Activated T-cell treated with anti-CD3 and anti-CD28 coated beads, Interleukin-2, amount 50 U/mL, for 4 hours (primary cell): ENCODE measurements around the gene GPRC5C. TPM values are rescaled to one million over a fixed set of nuclear protein-coding genes. Genes with fewer than 3 reads are reported as not detected.
A peak's percentile ranks its signal among the peaks of the same experiment; 100 is the strongest.

ENCODE experiments used
- ATAC-seq, 2 donors: fragments of 200-7000 bp; cut with Tn5 transposase; one replicate each; pipeline ENCODE4 v1.10.0; 2021
- DNase-seq: peaks from one replicate; pipeline ENCODE4 v3.0.0-alpha.2; 2020
- H3K27me3 Mint-ChIP-seq: one replicate; pipeline ENCODE4 v1.8.0; 2021; ENCODE audit warnings: low read depth, mixed read lengths
- H3K36me3 Mint-ChIP-seq: one replicate; pipeline ENCODE4 v1.8.0; 2022; ENCODE audit warnings: mixed read lengths; ENCODE audit not compliant: insufficient read depth
- H3K4me1 Mint-ChIP-seq: one replicate; pipeline ENCODE4 v1.8.0; 2021; ENCODE audit warnings: low read depth, mixed read lengths
- H3K4me3 Mint-ChIP-seq: one replicate; pipeline ENCODE4 v1.8.0; 2021; ENCODE audit warnings: mild to moderate bottlenecking, moderate library complexity, mixed read lengths
- H3K9me3 Mint-ChIP-seq: one replicate; pipeline ENCODE4 v1.8.0; 2021; ENCODE audit warnings: mixed read lengths
- total RNA-seq, 3 donors: library from RNA; stranded (reverse); gene quantifications; one replicate each; pipeline ENCODE4 v1.2.1, GENCODE V29; 2021

The GPRC5C gene
- total RNA-seq, 3 donors from 2014 or later, result 0.49 to 0.76 (median 0.63) TPM

DNA sequence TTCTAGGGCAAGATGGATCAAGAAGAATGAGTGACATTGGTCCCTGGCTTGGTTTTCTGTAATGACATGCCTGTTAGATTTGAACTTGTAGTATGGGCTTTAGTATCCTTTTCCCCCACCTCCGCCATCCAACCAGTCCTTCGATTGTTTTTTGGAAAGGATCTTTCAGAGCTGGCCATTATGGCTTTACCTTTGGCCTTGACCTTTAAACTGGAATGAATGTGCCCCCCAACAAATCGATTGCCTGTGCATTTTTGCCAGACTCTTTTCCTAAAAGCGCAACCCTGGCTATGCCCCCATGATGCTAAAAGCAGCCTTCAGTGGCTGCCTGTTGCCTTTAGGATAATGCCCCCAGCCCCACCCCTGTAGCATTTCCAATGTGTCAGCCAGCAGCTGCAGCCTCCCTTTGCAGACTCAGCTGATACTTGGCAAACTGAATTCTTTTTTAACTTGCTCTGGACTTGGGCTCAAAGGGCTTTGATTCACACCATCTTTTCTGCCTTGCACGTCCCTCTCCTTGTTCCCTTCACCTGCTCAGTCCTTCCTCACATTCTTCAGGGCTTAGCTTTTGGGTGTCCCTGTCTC, 4.0 kb downstream of the GPRC5C start:
- Mint-ChIP-seq H3K4me1 (peaks cover 10% of the 10 kb centered on the region), H3K9me3 (peaks cover 10% of the 10 kb centered on the region), H3K27me3 (peaks cover 36% of the 10 kb centered on the region), H3K4me3 (no peak overlapping the region), H3K36me3 (peaks cover 1% of the 10 kb centered on the region)
- ATAC-seq (no peak), DNase-seq (no peak)

DNA sequence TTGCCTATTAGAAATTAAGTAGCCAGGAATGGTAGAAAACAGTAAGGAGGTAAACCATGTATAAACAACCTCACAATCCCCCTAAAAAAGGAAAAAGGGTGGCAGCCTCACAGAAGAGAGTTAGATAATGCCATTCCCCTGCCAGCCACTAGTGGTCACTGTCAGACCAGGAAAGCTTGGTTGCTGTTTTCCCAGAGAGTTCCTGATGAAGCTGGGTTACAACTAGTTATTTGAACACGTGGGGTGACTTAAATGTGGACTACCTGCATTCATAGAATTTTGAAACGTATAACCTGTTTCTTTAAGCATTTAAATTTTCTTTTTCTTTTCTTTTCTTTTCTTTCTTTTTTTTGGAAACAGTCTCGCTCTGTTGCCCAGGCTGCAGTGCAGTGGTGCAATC, 5.8 kb downstream of the GPRC5C start:
- Mint-ChIP-seq H3K27me3 (peaks cover 27% of the 10 kb centered on the region), H3K4me1 (no peaks in the 10 kb centered on the region), H3K9me3 (peaks cover 10% of the 10 kb centered on the region), H3K4me3 (no peak overlapping the region), H3K36me3 (peaks cover 1% of the 10 kb centered on the region)
- DNase-seq (no peak), ATAC-seq (no peak)

DNA sequence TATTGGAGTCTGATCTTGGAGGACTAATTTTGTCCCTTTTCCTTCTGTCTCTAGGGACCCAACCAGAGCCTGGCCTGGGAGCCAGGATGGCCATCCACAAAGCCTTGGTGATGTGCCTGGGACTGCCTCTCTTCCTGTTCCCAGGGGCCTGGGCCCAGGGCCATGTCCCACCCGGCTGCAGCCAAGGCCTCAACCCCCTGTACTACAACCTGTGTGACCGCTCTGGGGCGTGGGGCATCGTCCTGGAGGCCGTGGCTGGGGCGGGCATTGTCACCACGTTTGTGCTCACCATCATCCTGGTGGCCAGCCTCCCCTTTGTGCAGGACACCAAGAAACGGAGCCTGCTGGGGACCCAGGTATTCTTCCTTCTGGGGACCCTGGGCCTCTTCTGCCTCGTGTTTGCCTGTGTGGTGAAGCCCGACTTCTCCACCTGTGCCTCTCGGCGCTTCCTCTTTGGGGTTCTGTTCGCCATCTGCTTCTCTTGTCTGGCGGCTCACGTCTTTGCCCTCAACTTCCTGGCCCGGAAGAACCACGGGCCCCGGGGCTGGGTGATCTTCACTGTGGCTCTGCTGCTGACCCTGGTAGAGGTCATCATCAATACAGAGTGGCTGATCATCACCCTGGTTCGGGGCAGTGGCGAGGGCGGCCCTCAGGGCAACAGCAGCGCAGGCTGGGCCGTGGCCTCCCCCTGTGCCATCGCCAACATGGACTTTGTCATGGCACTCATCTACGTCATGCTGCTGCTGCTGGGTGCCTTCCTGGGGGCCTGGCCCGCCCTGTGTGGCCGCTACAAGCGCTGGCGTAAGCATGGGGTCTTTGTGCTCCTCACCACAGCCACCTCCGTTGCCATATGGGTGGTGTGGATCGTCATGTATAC, 8.0 kb downstream of the GPRC5C start:
- ATAC-seq (no peak), DNase-seq (no peak)
- H3K4me3 Mint-ChIP-seq, result no peak overlapping the region
- H3K36me3 Mint-ChIP-seq, result peaks cover 1% of the 10 kb centered on the region
- H3K9me3 Mint-ChIP-seq, result peaks cover 10% of the 10 kb centered on the region
- peaks cover 12% of the 10 kb centered on the region for H3K27me3 Mint-ChIP-seq
- H3K4me1 Mint-ChIP-seq, result no peaks in the 10 kb centered on the region

DNA sequence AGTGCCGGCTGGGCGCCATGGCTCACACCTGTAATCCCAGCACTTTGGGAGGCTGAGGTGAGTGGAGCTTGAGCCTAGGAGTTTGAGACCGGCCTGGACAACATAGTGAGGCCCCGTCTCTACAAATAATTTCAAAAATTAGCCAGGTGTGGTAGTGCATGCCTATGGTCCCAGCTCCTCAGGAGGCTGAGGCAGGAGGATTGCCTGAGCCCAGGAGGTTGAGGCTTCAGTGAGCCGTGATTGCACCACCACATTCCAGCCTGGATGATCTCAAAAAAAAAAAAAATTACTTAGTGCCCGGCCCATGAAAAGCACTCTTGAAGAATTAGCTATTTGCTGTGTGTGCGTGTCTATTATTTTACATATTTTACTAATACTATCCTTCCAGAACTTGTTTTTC, 9.6 kb downstream of the GPRC5C start:
- Mint-ChIP-seq H3K9me3 (peaks cover 10% of the 10 kb centered on the region), H3K36me3 (no peaks in the 10 kb centered on the region), H3K27me3 (peaks cover 5% of the 10 kb centered on the region), H3K4me3 (no peak overlapping the region), H3K4me1 (no peaks in the 10 kb centered on the region)
- no peak for ATAC-seq
- DNase-seq, result no peak

DNA sequence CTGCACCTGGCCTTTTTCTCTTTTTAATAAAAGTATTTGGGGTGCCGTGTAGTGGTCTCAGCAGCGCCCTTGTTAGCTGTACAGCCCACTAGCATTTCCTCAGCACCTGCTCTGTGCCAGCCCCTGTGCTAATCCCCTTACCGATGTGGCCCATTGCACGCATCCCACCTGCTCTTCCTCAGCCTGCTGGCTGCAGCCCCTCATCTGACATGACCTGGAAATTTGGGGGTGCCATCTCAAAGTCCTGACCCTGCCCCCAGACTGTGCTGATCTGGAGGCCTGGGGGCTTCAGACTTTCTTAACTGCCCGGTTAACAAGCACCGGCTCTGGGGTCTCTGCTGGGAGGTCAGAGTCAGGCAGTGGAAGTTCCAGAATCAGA, 10.4 kb downstream of the GPRC5C start:
- H3K27me3 Mint-ChIP-seq, result peaks cover 5% of the 10 kb centered on the region
- ATAC-seq, result no peak
- H3K9me3 Mint-ChIP-seq, result peaks cover 10% of the 10 kb centered on the region

DNA sequence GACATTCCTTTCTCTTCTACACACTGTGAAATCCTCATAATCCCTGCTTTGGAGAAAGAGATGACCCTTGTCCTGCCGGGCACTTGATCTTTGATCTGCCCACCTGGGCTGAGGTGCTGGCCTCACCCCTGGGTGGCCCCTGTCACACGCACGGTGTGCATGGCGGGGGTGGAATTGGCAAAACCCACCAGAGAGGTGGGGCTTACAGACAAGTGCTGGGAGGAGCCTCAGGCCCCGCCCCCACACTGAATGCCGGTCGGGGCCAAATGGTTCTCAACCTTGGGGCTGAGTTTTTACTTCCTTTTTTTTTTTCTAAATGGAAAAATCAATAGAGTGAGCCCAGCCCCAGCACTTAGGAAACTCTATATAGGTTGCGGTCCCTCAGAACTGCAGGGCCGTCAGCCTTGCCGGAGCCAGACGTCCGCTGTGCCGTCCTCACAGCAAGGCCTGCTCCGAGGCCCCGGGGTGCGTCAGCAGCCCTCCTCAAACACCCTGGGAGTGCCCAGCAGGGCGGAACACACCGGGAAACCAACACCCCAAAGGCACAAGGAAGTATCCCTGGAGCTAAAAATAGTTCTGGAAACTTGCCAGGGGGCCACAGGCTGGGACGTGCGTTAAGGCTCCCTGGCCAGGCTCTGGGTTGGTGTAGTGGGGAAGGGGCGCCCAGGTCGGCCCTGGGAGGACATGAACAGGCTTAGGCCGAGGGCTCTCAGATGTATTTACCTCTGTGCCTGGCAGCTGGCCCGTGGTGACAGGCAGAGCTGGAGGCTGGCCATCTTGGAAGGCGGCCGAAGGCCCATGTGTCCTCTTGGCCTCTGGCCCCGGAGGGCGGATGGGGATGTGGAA, 11.0 kb downstream of the GPRC5C start:
- H3K4me1 Mint-ChIP-seq, result peaks cover 3% of the 10 kb centered on the region
- DNase-seq, result no peak

More for the DNA sequence above, 10.4 kb downstream of the GPRC5C start:
- Mint-ChIP-seq H3K4me1 (peaks cover 3% of the 10 kb centered on the region), H3K4me3 (no peak overlapping the region), H3K36me3 (no peaks in the 10 kb centered on the region)
- DNase-seq, result no peak

DNA sequence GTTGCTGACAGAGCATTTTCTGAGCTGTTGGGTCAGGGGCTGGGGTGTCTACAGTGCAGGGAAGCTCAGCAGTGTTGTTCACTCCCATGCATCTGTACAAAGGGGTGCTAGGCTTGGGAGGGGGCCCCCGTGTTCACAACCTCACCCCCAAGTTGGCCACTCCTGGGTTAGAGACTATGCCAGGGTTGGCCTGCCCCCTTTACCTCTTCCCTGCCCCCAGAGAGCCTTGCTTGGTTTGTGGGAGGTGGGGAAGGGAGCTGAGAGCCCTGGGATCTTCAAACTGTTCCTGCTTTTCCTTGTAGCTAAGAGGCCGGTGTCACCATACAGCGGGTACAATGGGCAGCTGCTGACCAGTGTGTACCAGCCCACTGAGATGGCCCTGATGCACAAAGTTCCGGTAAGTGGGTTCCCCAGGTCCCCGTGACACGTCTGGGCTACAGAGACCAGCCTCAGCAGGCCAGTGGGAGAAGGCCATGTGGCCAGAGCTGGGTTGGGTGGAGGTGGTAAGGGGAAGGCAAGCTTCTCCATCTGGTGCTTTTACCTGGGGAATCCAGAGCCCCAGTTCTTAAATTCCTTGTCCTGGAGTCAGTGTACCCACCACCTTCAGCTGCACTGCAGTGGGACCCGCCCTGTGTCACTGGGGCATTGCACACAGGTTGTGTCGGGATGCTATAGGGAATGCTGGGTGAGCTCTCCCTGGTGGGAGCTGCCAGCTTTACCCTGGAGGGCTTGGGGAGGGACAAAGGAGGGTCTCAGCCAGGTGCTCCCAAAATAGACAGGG, 11.8 kb downstream of the GPRC5C start:
- Mint-ChIP-seq H3K9me3 (peaks cover 4% of the 10 kb centered on the region), H3K4me3 (no peak overlapping the region), H3K27me3 (peaks cover 5% of the 10 kb centered on the region), H3K4me1 (peaks cover 3% of the 10 kb centered on the region), H3K36me3 (no peaks in the 10 kb centered on the region)
- DNase-seq (no peak), ATAC-seq (no peak)

More for the DNA sequence above, 11.0 kb downstream of the GPRC5C start:
- no peak overlapping the region for H3K4me3 Mint-ChIP-seq
- H3K36me3 Mint-ChIP-seq, result no peaks in the 10 kb centered on the region
- peaks cover 5% of the 10 kb centered on the region for H3K27me3 Mint-ChIP-seq
- peak in 1 of 2 donors; percentile 53 for ATAC-seq
- H3K9me3 Mint-ChIP-seq, result peaks cover 8% of the 10 kb centered on the region

DNA sequence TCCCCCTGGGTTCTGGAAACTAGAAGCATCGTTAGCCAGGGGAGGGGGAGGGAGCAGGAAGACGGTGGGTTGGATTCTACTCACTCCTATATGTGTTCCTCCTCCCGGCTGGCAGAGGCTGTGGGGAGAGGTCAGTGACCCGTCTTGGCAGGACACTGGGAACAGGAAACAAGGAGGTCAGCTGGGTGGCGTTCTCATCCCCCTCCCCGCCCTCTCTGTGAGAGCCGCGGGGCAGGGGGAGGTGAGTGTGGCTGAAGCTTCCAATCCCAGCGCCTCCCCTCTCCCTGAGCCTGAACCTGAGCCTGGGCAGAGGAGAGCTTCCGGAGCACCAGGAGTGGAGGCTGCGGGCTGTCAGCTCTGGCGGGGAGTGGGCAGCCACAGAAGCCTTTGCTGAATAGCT, 12.5 kb downstream of the GPRC5C start:
- no peak overlapping the region for H3K4me3 Mint-ChIP-seq
- H3K27me3 Mint-ChIP-seq, result peaks cover 5% of the 10 kb centered on the region
- DNase-seq (no peak), ATAC-seq (no peak)
- peaks cover 3% of the 10 kb centered on the region for H3K4me1 Mint-ChIP-seq
- no peaks in the 10 kb centered on the region for H3K36me3 Mint-ChIP-seq
- H3K9me3 Mint-ChIP-seq, result no peaks in the 10 kb centered on the region

DNA sequence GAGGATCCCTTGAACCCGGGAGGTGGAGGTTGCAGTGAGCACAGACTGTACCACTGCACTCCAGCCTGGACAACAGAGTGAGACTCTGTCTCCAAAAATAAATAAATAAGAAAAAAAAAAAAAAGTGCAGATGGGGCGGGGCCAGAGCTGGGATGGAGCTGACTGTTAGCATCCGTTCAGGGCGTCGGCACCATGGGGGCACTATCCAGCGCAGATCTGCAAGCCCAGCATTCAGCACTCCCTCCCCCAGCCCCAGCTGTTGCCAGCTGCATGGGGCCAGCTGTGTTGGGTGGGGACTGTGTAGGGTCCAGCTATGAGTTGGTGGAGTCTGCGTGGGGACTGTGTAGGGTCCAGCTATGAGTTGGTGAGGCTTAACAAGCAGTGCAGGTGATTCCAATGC, 13.3 kb downstream of the GPRC5C start:
- Mint-ChIP-seq H3K9me3 (no peaks in the 10 kb centered on the region), H3K36me3 (no peaks in the 10 kb centered on the region), H3K27me3 (peaks cover 5% of the 10 kb centered on the region), H3K4me3 (no peak overlapping the region), H3K4me1 (peaks cover 3% of the 10 kb centered on the region)
- ATAC-seq (no peak), DNase-seq (no peak)

DNA sequence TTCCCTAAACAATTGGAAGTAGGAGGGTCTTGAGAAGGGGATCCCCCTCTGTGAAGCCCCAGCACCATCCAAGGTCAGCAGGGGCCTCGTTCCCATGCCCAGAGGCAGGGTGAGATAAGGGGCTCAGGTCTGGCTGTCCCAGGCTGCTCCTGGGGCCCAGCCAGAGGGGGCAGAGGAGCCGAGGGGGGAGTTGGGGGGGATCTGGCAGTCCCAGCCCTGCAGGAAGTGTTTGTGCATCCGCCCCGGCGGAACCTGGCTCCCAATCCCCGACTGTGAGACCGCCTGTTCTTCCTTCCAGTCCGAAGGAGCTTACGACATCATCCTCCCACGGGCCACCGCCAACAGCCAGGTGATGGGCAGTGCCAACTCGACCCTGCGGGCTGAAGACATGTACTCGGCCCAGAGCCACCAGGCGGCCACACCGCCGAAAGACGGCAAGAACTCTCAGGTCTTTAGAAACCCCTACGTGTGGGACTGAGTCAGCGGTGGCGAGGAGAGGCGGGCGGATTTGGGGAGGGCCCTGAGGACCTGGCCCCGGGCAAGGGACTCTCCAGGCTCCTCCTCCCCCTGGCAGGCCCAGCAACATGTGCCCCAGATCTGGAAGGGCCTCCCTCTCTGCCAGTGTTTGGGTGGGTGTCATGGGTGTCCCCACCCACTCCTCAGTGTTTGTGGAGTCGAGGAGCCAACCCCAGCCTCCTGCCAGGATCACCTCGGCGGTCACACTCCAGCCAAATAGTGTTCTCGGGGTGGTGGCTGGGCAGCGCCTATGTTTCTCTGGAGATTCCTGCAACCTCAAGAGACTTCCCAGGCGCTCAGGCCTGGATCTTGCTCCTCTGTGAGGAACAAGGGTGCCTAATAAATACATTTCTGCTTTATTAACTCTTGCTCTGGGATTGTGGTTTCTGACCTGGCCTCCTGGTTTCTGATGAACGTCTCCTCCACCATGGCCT, 14.9 kb downstream of the GPRC5C start:
- no peak overlapping the region for H3K4me3 Mint-ChIP-seq
- peaks cover 5% of the 10 kb centered on the region for H3K27me3 Mint-ChIP-seq
- no peaks in the 10 kb centered on the region for H3K9me3 Mint-ChIP-seq
- DNase-seq, result peak; percentile 29
- H3K36me3 Mint-ChIP-seq, result no peaks in the 10 kb centered on the region
- peaks cover 3% of the 10 kb centered on the region for H3K4me1 Mint-ChIP-seq
- ATAC-seq, result peak; percentile 76 to 98

DNA sequence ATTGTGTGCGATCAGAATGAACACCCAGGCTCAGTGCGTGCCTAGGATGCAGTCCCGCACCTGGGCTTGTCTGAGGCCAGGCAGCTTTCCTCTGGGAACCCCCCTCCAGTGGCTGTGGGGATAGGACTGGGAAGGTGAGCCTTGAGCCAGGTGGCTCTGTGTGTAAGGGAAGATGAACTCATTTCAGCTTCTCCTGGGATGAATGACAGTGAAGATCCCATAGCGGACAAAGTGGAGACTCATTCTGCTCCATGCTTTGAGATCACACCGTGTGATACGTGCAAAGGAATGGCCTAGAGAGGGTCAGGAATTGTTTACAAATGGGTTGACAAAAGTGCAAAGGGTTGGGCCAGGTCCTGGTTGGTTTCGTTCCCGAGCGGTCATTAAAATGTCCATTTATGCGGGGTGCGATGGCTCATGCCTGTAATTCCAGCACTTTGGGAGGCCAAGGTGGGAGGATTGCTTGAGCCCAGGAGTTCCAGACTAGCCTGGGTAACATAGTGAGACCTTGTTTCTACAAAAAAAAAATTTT, 15.8 kb downstream of the GPRC5C start:
- Mint-ChIP-seq H3K4me1 (peaks cover 10% of the 10 kb centered on the region), H3K36me3 (no peaks in the 10 kb centered on the region), H3K4me3 (no peak overlapping the region), H3K27me3 (peaks cover 2% of the 10 kb centered on the region), H3K9me3 (no peaks in the 10 kb centered on the region)
- DNase-seq (no peak), ATAC-seq (no peak)

DNA sequence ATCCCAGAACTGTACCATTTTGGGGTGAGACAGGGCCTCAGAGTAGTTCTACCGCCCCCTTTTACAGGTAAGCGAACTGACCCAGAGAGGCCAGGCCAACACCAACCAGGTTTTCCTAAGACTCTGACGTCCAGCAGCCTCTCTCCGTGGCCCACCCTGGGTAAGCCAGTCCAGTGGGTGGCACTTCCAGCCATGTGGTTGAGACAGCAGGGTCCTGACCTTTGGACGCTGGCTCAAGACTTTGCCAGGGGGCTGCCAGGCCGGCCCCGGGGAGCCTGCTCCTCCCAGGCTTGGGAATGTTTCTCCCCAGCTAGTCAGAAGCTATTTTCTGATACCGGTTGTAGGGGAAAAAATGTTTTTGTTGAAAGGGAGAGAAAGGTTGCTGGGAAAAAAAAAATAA, 16.9 kb downstream of the GPRC5C start:
- DNase-seq (no peak), ATAC-seq (no peak)
- H3K4me3 Mint-ChIP-seq, result no peak overlapping the region
- H3K4me1 Mint-ChIP-seq, result peaks cover 15% of the 10 kb centered on the region
- peaks cover 2% of the 10 kb centered on the region for H3K27me3 Mint-ChIP-seq
- H3K36me3 Mint-ChIP-seq, result no peaks in the 10 kb centered on the region
- no peaks in the 10 kb centered on the region for H3K9me3 Mint-ChIP-seq

DNA sequence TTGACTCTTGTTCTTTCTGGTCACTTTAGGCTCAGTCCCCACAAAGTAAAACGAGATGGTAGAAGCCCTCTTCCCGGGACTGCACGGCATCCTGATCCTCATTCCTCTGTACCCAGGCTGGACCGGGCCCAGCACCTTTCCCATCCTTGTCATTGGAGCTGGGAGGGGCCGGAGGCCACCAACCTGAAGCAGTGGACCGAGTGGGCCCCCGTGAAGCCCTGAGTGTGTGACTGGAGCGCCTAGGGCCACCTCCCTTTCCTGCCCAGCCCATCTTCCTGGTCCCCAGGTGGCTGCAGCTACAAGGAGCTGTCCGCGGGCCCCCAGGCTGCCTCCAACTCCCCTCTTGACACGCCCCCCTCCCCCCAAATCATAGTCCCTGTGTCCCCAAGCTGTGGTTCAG, 17.4 kb downstream of the GPRC5C start:
- H3K9me3 Mint-ChIP-seq, result no peaks in the 10 kb centered on the region
- peaks cover 15% of the 10 kb centered on the region for H3K4me1 Mint-ChIP-seq
- no peaks in the 10 kb centered on the region for H3K36me3 Mint-ChIP-seq
- DNase-seq (no peak), ATAC-seq (no peak)
- H3K27me3 Mint-ChIP-seq, result no peaks in the 10 kb centered on the region
- no peak overlapping the region for H3K4me3 Mint-ChIP-seq
